ENCODE data around the gene ARHGAP10. TPM values are rescaled to one million over a fixed set of nuclear protein-coding genes. Genes with fewer than 3 reads are reported as not detected.

Gene ARHGAP10
- total RNA-seq, 1 experiment from 2014 or later = 9.0 TPM

DNA sequence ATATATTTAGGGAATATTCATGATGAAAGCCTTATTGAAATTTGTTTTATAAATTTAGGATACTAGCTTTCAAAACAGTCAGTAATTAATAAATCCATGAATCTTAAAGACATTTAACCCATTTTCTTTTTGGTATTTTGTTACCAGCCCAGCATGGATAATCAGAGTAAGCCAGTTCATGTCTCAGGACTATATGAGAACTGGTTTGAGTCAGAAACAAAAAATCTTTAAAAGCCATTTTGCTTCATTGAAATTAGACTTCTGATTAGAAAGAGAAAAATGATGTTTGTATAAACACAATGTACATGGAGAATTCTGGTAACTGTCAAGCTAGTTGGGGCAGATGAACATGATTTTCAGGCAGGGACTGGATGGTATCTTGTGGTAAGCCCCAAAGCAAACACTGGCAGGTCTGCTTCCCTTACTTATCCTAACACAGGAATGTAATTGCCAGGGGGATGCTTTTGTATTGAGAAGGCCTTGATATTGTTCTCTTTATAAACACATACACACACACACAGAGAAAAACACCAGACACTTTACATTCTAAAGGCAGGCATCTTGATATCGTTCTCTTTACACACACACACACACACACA is 9.4 kb downstream of the ARHGAP10 start:
- H3K79me2 ChIP-seq (ENCODE audit: low read length) = peaks cover 44% of the 10 kb centered on the region
- ATAC-seq = no peak
- DNase-seq = peak; percentile 46

DNA sequence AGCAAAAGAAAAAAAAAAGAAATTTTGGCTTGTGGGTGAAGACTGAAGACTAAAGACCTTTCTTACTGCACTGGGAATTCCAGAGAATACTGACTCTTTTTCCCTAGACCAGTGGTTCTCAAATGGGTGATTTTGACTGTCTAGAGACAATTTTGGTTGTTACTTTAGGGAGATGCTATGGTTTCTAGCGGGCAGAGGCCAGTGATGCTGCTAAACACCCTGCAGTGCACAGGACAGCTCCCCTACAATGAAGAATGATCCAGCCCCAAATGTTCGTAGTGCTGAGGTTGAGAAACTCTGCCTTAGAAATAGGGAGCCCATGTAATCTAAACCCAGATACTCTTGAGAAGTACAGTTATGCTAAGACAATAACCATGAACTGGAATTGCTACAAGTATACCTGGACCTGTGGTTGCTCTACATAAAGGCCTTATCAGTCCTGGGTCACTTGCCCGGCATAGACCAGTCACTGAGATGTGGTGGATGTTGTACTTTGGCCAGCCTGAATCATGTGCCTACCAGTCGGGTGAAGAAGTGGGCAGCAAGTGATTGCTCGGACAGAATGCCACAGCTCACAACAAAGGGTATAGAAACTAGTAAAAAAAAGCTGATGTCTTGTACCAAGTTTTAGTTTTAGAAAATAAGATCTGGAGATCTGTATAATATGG is 16.0 kb downstream of the ARHGAP10 start:
- H3K27me3 ChIP-seq (ENCODE audit: low read length) = no peaks in the 10 kb centered on the region
- intact Hi-C loops (cut with micrococcal nuclease) = no loop called here

More for the DNA sequence above, 9.4 kb downstream of the ARHGAP10 start:
- intact Hi-C loops (cut with micrococcal nuclease) = no loop called here
- TF ChIP-seq EZH2 (IDR thresholded peaks at IDR 0.05; ENCODE audit: low read length, unreplicated experiment) (no peak), EZH2phosphoT487 (IDR thresholded peaks at IDR 0.05; ENCODE audit: borderline replicate concordance, low read length) (no peak)
- TF ChIP-seq, protein P1, sequence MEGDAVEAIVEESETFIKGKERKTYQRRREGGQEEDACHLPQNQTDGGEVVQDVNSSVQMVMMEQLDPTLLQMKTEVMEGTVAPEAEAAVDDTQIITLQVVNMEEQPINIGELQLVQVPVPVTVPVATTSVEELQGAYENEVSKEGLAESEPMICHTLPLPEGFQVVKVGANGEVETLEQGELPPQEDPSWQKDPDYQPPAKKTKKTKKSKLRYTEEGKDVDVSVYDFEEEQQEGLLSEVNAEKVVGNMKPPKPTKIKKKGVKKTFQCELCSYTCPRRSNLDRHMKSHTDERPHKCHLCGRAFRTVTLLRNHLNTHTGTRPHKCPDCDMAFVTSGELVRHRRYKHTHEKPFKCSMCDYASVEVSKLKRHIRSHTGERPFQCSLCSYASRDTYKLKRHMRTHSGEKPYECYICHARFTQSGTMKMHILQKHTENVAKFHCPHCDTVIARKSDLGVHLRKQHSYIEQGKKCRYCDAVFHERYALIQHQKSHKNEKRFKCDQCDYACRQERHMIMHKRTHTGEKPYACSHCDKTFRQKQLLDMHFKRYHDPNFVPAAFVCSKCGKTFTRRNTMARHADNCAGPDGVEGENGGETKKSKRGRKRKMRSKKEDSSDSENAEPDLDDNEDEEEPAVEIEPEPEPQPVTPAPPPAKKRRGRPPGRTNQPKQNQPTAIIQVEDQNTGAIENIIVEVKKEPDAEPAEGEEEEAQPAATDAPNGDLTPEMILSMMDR (conservative IDR thresholded peaks at IDR 0.05; ENCODE audit: low read depth, low read length) = no peak
- no peaks in the 10 kb centered on the region for H3K36me3 ChIP-seq (ENCODE audit: low read depth, low read length)
- no peak overlapping the region for H3K4me3 ChIP-seq (ENCODE audit: low read length)
- CTCF ChIA-PET = interaction anchor here (0.6 kb wide), 1 partner anchor 126 kb away, joined by 4 read pairs; no protein-coding TSS in a partner anchor
- no peak overlapping the region for H2AFZ ChIP-seq (ENCODE audit: low read length)
- no peaks in the 10 kb centered on the region for H3K9me2 ChIP-seq (replicated peaks; ENCODE audit: low read length)
- no peak overlapping the region for H3K9ac ChIP-seq (ENCODE audit: low read length)
- no peaks in the 10 kb centered on the region for H3F3A ChIP-seq (ENCODE audit: low read length, unreplicated experiment)
- no peaks in the 10 kb centered on the region for H3K9me3 ChIP-seq (ENCODE audit: low read length)
- no peak overlapping the region for H3K27ac ChIP-seq (ENCODE audit: low read length)
- H3K4me1 ChIP-seq (ENCODE audit: insufficient read depth, low read length) = peaks cover 15% of the 10 kb centered on the region
- H3K27me3 ChIP-seq (ENCODE audit: low read length) = no peaks in the 10 kb centered on the region
- no peaks in the 10 kb centered on the region for H4K20me1 ChIP-seq (ENCODE audit: low read length)
- no TSS peak for BruUV-seq (replicated peaks)
- POLR2A ChIA-PET (ENCODE audit: unreplicated experiment) = no interaction called here
- no peak overlapping the region for H3K4me2 ChIP-seq (ENCODE audit: low read length)

More for the DNA sequence above, 16.0 kb downstream of the ARHGAP10 start:
- H3K27ac ChIP-seq (ENCODE audit: low read length) = no peak overlapping the region
- TF ChIP-seq EZH2phosphoT487 (IDR thresholded peaks at IDR 0.05; ENCODE audit: borderline replicate concordance, low read length) (no peak), EZH2 (IDR thresholded peaks at IDR 0.05; ENCODE audit: low read length, unreplicated experiment) (no peak)
- TF ChIP-seq, protein P1 (conservative IDR thresholded peaks at IDR 0.05; ENCODE audit: low read depth, low read length) = no peak
- ChIA-PET POLR2A (ENCODE audit: unreplicated experiment) (no interaction called here), CTCF (no interaction called here)
- DNase-seq = no peak
- no peak overlapping the region for H3K4me2 ChIP-seq (ENCODE audit: low read length)
- peaks cover 8% of the 10 kb centered on the region for H3K79me2 ChIP-seq (ENCODE audit: low read length)
- no peaks in the 10 kb centered on the region for H3K9me2 ChIP-seq (replicated peaks; ENCODE audit: low read length)
- no TSS peak for BruUV-seq (replicated peaks)
- H3K36me3 ChIP-seq (ENCODE audit: low read depth, low read length) = no peaks in the 10 kb centered on the region
- H3K4me1 ChIP-seq (ENCODE audit: insufficient read depth, low read length) = peaks cover 6% of the 10 kb centered on the region
- no peak overlapping the region for H2AFZ ChIP-seq (ENCODE audit: low read length)
- no peaks in the 10 kb centered on the region for H3K9me3 ChIP-seq (ENCODE audit: low read length)
- H3F3A ChIP-seq (ENCODE audit: low read length, unreplicated experiment) = no peaks in the 10 kb centered on the region
- H4K20me1 ChIP-seq (ENCODE audit: low read length) = no peaks in the 10 kb centered on the region
- no peak overlapping the region for H3K4me3 ChIP-seq (ENCODE audit: low read length)
- H3K9ac ChIP-seq (ENCODE audit: low read length) = no peak overlapping the region
- no peak for ATAC-seq
